Activated gamma-delta T cell (primary cell): Measurements from ENCODE around the gene HCRTR1.

Experiments
- DNase-seq: peaks from one replicate; lab custom pipeline; 2025; lab: John Stamatoyannopoulos, UW

HCRTR1 gene

GRCh38 chr1:31598980-31599379, 18.5 kb upstream of the HCRTR1 start:
- DNase-seq: no peak

GRCh38 chr1:31600641-31601040, 16.8 kb upstream of the HCRTR1 start:
- no peak for DNase-seq

DNA sequence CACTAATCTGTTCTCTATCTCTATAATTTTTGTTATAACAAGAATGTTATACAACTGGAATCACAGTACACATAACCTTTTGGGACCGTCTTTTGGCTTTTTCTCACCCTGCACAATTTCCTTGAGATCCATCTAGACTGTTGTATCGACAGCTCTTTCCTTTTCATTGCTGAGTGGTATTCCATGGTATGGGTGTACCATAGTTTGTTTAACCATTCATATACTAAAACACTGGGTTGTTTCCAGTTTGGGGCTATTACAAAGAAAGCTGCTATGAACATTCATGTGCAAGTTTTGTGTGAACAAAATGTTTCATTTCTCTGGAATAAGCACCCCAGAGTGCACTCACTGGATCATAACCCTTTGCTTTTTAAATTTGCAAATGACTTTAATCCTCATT, 15.4 kb upstream of the HCRTR1 start:
- DNase-seq: no peak

GRCh38 chr1:31605908-31606427, 11.5 kb upstream of the HCRTR1 start:
- no peak for DNase-seq

DNA sequence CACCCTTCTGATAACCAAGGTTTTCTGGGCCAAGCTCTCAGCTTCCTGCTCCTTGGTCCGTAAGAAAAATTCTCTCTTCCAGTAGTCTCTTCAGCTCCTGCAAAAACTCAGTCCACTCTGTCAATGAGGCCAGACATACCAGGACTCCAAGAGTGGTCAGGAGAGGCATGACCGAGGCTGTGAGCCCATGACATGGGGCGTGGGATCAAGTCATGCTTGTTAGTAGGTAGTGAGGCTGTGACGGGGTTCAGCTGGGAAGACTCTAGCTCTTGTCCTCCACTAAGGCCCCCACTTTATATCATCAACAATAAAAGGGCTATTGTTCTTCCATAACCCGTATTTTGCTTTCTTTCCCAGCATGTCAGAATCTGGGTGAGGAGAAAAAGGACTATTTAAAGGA, 10.1 kb upstream of the HCRTR1 start:
- no peak for DNase-seq

DNA sequence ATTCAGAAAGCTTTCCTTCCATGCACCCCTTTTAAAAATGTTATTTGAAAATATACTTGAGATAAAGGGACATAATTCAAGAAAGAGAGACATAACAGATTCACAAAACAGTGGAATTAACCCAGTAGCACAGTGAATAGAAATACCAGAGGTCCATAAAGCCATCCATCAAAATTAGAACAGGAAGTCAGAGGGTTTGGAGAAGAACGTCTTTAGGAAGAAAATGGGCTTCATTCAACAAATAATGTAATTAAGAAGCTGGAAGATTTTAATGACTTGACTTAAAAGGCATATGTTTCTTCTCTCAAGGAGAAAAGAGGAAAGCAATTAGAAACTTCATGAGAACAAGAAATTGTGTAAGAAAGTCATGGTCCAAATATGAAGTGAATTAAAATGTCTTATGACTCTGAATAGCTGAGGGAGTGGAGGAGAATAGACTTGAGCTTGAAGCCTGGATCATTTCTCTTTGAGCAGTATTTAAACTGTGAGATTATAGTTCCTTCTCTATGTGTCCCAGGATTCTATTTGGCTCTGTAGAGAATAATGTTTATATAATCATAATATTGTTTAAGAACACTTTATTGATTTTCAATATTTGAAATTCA, 7.9 kb upstream of the HCRTR1 start:
- no peak for DNase-seq

GRCh38 chr1:31614414-31615005, 3.0 kb upstream of the HCRTR1 start:
- DNase-seq: no peak

DNA sequence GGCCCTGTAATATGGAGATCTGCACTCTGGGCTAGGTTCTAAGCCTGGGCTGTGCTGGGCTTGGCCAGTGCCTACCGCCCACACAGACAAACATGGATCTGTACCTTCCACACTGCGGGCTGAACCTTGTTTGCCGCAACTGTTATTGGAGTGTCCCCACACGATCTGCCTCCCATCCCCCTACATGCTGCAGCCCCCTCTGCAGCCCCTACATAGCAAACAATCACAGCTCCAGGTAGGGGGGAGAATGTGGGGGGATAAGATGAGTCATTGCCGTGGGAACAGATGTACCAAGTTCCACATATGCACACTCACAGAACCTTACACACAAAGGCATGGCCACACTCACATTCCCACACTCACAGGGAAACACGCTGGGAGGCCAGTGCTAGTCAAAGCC, 2.1 kb upstream of the HCRTR1 start:
- DNase-seq: no peak

DNA sequence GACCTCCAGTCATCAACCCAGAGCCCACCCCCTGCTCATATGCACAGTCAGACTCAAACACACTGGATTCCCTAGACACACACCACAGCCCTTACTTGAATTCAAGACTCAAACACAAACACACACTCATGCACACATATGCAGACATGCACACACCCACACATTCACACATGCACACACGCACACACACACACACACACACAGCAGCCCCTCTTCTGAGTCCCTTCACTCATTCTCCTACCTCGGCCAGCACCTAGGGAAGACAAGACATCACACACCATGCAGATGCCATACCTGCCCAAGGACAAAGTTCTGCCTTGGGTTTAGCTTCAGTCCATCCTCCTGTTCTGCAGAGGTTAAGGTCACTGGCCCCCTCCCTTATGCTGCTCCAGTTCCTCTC, 1.6 kb upstream of the HCRTR1 start:
- DNase-seq: no peak

DNA sequence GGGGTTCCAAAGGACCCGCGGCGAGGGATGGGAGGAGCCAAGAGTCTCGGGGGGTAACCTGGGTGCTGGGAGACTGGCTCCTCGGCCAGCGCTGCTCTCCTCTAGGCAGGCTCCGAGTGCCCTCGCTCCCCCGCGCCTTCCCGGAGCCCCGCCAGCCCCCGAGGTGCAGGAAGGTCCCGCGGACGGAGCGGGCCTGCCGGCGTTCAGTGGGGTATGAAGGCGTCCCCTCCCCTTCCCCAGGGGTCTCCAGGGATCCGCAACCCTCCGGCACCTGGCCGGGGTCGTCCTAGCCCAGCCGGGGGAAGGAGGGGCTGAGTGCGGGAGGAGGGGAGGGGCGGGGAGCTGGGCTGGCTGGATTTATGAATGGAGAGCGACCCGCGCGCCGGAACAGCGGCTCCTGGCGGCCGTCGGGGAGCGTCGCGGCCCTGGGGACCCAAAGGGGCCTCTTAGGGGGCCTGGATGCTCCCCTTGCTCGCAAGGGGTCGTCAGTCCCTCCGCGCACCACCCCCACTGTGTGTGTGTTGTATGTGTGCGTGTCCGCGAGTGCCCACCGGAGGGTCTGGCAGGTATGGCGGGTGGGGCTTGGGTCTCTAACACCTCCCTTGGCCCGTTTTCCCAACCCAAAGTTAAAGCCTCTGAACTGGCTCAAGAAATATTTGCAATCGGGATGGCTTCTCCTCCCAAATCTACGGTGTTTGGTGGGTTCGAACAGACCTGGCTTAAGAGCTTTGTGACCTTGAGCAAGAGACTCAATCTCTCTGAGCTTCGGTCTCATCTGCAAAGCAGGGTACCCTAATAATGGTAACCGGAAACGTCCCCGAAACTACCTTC, 642 bp downstream of the HCRTR1 start:
- no peak for DNase-seq

- DNase-seq: no peak
These were observed 1.7 kb downstream of the HCRTR1 start for GRCh38 chr1:31618916-31619846.

GRCh38 chr1:31620631-31621497, 3.4 kb downstream of the HCRTR1 start:
- no peak for DNase-seq

DNA sequence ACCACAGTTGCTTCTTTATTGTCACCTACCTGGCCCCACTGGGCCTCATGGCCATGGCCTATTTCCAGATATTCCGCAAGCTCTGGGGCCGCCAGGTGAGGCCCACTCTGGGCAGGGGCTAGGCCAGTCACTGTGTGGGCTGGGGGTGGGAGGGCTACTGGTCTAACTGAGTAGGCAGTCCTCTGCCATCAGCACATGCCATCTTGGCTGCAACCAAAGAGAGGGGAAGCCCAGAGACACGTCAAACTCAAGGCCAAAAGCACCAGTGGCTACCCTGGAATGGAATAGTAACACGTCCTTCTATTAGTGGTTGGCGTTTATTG, 4.0 kb downstream of the HCRTR1 start:
- no peak for DNase-seq

DNA sequence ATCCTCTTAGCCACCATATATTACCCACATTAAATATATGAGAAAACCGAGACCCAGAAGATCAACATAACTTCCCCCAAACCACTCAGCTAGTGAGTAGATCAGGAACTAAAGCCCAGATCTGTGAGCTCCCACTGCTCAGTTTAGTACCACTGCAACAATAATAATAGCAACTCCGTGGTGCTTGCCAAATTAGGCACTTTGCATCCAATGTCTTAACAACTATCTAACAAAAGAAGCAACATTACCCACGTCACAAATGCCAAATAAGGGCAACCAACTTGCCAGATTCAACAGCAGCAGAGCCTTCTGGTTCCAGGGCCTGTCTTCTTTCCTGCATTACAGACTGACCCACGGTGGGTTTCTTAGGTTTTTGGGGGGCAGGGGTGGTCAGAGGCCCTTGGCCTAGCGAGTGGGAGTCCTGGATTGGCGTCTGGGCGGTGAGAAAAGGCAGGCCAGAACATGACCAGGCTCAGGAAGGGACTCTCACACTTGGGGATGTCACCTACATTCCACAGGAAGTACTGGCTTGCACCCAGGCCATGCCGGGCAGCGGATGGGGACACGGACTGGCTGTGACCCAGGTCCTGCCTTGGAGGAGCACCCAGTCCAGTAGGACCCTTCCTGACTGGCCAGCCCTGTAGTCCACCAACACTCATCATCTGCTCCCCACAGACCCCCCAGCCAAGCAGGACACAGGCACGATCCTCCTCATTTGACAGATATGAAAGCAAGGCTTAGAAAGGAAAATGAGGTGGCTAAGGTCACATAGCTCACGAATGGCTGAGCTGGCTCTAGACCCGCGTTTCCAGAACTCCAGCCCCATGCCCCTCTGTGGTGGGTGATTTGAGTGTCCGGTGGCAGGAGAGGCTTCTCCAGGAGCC, 4.6 kb downstream of the HCRTR1 start:
- no peak for DNase-seq

- no peak for DNase-seq
These were observed 5.9 kb downstream of the HCRTR1 start for GRCh38 chr1:31623365-31623764.

GRCh38 chr1:31624309-31624708, 6.8 kb downstream of the HCRTR1 start:
- no peak for DNase-seq

- no peak for DNase-seq
These were observed 7.4 kb downstream of the HCRTR1 start for GRCh38 chr1:31624731-31625514.

GRCh38 chr1:31625561-31626222, 8.2 kb downstream of the HCRTR1 start:
- DNase-seq: no peak
